HG03095 (cell line): ENCODE data around the gene SCGB3A2.

ENCODE experiments used
- ATAC-seq: cut with Tn5 transposase; IDR thresholded peaks from one replicate; pipeline ENCODE4 v1.9.1; 2021; ENCODE audit warnings: moderate library complexity; ENCODE audit not compliant: unreplicated experiment

Gene SCGB3A2

DNA sequence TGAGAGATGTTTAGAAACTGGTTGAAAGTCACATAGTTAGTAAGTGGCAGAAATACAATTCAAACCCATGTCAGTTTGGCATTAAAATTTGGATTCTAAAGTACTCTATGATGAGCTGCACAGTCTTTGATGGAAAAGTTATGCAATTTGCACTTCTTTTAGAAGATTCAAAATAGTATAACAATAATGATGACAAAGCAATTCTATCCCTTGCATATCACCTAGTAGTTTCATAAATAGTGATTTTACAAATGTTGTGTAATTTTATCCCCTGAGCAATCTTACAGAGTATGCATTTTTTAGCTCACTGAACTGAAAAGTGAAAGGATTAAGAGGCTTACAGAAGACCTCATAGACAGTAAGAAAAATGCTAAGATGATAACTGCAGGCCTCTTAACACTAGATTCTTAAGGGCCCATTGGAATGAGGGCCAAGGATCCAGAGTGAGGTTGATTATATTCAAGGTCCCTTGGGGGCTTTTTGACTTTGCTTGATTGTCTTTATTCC lies 24.2 kb downstream of the SCGB3A2 start:
- no peak for ATAC-seq

DNA sequence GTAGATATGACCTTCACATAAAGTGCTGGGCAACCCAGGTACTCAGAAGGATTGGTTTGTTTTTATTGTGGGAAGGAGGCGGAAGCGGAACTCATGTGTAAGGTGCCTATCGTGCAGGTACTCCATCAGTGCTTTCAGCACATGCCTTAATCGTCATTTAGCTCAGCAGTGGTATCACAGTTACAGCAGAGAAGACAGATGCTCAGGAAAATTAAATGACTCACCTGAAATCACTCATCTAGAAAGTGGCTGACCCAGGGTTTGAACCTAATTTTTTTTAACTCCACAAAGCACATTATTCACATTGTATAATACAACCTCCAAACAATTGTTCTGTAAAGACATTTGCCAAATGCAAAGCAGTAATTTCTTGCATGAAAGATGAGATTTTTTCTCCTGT lies 25.6 kb downstream of the SCGB3A2 start:
- ATAC-seq = no peak

GRCh38 chr5:147906326-147907095 lies 28.0 kb downstream of the SCGB3A2 start, which contains the start of gene C5orf46:
C5orf46 (minus strand) TSS chr5:147906538; CDS start chr5:147906501, 37 bp downstream.
- ATAC-seq = no peak

DNA sequence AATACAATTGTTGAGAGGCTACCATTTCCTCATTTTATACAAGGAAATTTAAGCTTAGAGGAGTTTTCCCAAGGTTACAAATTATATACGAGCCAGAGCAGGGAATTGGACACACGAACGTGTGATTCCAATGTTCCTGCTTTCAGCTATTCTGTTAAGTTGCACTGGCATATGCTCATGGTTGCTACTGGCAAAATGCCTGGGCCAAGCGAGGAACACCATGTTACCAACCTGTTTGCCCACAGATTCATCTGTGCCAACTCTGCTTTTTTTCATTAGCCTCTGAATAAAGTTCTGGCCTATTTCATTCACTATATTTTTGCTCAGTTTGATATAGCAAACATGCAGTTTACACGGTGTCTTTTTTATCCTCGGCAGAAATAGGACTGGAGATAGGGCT lies 32.9 kb downstream of the SCGB3A2 start:
- no peak for ATAC-seq

GRCh38 chr5:147912011-147912410 lies 33.5 kb downstream of the SCGB3A2 start:
- ATAC-seq = no peak

DNA sequence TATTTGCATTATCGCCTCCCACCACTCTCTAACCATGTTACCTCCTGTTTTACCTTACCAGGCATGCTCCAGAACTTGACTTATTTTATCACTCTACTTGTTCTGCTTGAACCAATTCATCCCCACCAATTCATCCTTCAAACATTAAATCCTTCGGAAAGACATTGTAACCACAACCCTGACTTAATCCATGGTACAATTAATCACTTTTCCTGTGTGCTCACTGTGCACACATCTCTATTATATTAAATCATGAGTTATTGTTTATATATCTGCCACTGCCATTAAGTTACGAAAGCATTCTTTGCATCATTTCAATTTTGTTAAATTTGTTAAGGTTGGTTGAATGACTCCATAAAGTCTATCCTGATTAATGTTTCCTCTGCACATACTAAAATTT lies 35.3 kb downstream of the SCGB3A2 start:
- ATAC-seq = no peak

- ATAC-seq = no peak
Observed at GRCh38 chr5:147918101-147918685, 39.7 kb downstream of the SCGB3A2 start.

DNA sequence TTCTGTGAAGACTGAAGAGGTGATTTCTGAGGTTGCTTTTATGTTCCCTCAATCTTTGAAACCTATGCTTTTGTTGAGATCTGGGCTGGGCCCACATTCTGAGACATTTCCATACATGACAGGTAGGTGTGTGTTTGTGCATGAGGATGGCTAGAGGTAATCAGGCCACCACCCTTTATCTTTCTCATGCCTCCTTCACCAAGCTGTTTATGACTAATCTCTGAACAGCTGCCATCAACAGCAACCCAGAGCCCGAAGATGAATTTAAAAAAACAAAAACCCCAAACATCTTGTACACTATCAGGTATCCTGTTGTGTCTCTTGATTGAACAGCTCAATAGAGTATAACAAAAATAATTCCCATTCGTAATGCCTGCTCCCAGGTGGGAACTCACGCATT lies 40.4 kb downstream of the SCGB3A2 start:
- ATAC-seq = no peak

DNA sequence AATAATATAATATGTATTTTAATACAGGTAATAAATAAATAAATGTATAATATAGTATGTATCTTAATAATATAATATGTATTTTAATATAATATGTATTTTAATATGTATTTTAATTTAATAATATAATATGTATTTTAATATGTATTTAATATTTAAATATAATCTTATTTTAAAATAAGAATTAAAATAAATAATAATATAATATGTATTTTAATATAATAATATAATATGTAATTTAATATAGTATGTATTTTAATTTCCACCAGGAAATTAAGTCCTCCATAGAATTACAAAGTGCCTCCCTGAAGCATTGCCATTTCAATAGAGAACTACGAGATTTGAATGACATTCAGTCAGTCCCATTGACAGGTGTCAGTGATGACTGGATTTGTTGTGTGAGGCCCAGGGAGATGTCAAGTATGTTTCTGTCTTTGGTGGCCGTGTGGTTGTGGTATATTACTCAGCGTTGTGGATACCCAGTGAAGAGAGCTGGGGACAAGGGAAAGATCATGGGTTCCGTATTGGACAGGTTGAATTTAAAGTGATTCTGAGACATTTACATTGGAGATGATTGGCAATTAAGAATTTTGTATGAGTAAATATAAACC lies 42.0 kb downstream of the SCGB3A2 start:
- ATAC-seq = no peak

DNA sequence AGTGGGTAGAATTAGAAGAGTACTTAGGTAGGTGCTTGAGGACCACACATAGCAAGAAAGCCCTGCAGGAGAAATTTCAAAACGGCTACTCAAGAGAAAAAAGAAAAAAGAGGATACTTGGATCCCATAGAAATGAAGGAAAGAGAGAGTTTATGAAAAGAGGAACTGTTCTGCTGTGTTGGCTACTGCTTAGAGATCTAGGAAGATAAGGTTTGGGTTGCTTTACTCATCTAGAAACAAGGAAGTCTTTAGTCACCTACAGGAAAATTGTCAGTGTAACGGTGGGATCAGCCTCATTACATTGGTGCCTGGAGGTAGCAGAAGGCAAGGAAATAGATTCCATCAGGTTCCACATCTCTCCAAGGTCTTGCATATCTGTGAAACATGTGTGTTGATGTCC lies 42.6 kb downstream of the SCGB3A2 start:
- no peak for ATAC-seq

DNA sequence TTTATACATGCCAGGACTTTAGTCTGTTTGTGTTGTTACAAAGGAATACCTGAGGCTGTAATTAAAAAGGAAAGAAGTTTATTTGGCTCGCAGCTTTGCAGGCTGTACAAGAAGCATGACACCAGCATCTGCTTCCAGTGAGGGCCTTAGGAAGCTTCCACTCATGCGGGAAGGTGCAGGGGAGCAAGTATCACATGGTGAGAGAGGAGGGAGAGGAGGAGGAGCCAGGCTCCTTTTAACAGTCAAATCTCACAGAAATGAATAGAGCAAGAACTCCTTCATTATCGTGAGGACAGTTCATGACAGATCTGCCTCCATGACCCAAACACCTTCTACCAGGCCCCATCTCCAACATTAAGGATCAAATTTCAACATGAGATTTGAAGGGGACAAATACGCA lies 46.5 kb downstream of the SCGB3A2 start:
- ATAC-seq = no peak

- no peak for ATAC-seq
Observed at GRCh38 chr5:147927901-147928300, 49.4 kb downstream of the SCGB3A2 start.

DNA sequence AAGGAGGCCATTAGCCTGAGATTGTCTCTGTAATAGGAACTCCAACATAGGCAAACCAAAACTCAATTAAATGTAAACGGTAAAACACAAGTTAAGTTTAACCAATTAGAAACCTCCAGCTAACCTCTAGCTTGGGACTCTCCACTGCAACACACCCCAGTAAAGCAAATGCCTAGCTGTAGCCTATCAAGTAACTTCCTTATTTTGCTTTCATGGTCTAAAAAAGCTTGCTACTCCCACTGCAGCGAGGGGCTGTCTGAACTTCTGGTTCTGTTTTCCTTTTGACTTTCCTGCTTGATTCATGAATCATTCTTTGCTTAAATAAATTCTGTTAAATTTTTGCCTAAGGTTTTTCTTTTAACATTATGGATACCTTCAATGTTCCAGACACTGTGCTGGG lies 52.3 kb downstream of the SCGB3A2 start:
- peak; percentile 81 for ATAC-seq
